GM18511 (cell line): Measurements from ENCODE around the gene LAMB4.
A peak's percentile ranks its signal among the peaks of the same experiment; 100 is the strongest.

Experiments
- ATAC-seq: cut with Tn5 transposase; IDR thresholded peaks from one replicate; pipeline ENCODE4 v1.9.1; 2021; ENCODE audit warnings: mild to moderate bottlenecking, moderate library complexity; ENCODE audit not compliant: unreplicated experiment

Gene LAMB4

GRCh38 chr7:108130261-108130660, at the start of gene LAMB4:
Gene LAMB4 (minus strand): TSS chr7:108130361. CDS start chr7:108123164, 7,197 bp downstream.
- no peak for ATAC-seq

DNA sequence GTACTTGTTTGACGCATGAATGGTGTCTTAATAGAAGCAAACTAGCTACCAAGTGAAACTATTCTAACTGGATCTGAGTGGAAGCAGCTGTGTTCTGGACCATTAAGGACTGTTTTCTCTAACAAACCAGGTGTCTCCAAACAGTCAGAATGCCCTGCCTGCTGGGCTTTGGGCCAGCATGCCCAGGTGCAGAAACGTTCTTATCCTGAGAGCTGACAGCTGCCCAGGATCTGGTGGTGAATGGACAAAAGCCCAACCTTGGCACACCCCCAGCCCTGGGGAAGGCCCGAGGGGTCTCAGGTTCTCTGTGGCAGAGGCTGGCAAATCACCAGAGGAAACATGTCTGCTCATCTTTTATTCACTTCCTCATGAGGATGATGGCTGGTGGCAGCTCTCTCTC, 48.2 kb upstream of the LAMB4 start:
- peak; percentile 46 for ATAC-seq

DNA sequence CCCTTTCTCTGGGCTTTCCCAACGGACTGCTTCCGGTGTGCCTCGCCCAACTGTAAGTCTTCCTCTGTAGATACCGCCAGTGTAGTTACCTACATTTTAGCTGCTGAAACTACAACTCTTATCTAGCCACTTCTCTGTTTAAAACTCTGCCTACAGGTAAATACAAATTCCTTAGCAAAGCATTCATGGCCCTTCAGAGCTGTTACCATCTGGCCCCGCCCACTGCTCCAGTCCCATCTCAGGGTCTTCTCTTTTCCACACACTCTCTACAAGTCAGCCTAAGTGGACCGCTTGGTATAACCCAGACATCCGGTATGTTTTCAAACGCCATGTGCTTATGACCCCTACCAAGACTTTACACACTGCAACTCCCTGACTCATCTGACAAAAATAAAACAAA, 41.0 kb upstream of the LAMB4 start:
- no peak for ATAC-seq

DNA sequence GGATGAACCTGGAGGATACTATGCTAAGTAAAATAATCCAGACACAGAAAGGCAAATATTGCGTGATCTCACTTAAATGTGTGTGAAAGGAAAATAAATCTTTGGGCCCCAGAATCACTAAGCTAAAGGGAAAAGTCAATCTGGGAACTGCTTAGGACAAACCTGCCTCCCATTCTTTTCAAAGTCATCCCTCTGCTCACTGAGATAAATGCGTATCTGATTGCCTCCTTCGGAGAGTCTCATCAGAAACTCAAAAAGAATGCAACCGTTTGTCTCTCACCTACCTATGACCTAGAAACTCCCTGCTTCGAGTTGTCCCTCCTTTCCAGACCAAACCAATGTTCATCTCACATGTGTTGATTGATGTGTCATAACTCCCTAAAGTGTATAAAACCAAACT, 40.1 kb upstream of the LAMB4 start:
- no peak for ATAC-seq

DNA sequence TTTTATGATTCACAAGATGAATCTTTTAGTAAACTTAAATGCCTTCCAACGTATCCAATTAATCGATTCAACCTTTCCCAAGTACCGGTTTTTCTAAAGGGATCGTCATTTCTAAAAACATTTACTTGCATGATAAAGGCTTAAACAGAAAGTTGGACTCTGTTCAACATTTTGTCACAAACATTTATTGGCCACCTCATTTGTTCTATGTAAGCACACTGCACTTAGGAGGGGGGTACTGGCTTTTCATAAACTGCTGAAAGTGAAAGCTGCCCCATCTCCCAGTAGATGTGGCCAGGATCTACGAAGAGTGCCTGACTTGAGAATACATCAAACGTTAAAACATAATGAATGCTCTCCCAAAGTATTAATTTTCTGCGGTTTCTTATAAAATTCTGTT, 37.3 kb upstream of the LAMB4 start:
- ATAC-seq: no peak

- ATAC-seq: no peak
Measured at GRCh38 chr7:108166687-108167086, 36.5 kb upstream of the LAMB4 start.

GRCh38 chr7:108165723-108166122, 35.6 kb upstream of the LAMB4 start:
- ATAC-seq: no peak

DNA sequence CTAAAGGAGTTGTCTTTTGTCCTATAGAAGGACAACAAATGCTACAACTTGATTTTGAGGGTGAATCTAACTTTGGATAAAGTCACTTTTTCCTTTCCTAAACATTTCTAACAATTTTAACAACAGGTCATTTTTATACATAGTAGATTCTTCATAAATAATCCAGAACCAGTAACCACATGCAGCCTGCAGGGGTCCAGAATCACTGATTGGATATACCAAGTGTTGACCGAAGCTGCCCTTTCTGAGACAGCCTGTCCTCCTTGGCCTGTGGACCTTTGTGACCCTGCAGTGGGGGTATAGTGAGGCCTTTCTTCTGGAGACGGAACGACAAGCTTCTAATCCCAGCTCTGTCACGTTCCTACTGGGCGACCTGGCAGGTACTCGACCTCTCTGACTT, 34.8 kb upstream of the LAMB4 start:
- ATAC-seq: no peak

GRCh38 chr7:108164342-108164741, 34.2 kb upstream of the LAMB4 start:
- no peak for ATAC-seq

GRCh38 chr7:108158776-108159175, 28.6 kb upstream of the LAMB4 start:
- no peak for ATAC-seq

DNA sequence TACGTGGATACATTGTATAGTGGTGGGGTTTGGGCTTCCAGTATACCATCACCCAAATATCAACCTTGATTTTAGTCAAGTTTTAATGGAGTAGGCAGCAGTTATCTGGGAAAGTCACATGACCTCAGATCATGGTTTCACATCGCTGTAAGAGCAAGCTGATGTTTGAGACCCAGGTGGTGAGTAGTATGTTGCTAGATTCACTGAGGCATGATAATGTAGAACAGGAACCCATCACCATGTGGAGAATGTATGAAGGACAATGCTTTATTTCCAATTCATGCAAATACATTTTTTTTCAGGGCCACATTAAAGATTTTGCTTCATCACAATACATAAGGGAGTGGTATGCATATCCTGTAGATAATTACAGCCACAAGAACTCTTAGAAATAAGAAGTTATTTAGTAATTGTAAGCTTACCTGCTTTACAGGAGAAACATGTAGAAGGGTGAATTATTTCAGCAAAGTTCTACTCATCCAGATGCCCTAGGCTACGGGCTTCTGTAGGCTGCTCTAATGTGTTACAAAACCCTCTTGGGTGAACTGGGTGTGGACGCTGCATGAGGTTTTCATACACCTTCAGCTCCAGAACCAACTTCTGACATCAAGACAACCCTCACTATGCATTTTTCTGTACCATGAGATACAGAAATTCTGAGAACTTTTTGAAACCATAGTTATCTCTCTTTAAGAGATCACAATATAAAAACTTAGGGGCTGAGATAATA, 27.6 kb upstream of the LAMB4 start:
- no peak for ATAC-seq

GRCh38 chr7:108156897-108157605, 26.9 kb upstream of the LAMB4 start:
- no peak for ATAC-seq

GRCh38 chr7:108152198-108152597, 22.0 kb upstream of the LAMB4 start:
- no peak for ATAC-seq

GRCh38 chr7:108149908-108150307, 19.7 kb upstream of the LAMB4 start:
- no peak for ATAC-seq

DNA sequence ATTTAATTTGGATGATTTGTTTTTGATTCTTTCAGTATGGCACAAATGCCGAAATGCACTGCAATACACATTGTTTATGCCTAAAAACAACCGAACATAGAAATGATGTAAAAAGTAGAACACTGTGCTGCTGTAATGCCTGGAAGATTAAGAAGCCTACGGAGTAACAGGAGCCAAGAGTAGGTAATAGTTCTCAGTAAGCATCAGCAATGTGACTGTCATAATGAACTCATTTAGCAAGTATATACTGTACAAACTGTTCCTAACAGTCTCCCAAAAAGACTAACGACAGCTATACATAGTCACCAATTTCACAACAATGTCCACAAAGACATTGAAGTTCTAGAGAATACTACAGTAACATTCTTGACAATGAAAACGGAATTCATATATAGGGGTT, 19.0 kb upstream of the LAMB4 start:
- ATAC-seq: no peak

DNA sequence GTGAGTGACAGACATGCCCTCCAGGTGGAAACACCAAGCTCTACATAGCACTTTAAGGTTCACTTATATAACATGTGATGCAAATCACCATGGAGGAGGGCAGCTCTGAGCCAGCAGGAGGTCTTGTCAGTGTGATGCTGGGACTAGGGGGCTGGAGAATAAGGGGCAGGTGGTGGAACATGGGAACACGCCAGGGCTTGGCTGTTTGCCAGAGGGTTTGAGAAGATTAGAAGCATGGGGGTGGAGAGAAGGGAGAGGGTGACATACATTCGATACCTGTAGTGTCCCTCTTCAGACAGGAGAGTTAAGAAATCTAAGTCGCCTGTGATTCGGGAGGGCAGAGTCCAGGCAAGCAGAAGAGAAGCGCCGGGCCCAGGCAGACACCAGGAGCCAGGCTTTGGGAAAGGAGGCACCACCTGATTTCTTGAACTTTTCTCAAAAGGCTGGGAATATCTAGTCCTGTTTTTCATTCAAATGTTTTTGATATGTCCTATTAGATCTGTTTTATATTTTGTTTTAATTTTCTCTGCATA, 16.9 kb upstream of the LAMB4 start:
- no peak for ATAC-seq

GRCh38 chr7:108146070-108146842, 16.1 kb upstream of the LAMB4 start:
- no peak for ATAC-seq

DNA sequence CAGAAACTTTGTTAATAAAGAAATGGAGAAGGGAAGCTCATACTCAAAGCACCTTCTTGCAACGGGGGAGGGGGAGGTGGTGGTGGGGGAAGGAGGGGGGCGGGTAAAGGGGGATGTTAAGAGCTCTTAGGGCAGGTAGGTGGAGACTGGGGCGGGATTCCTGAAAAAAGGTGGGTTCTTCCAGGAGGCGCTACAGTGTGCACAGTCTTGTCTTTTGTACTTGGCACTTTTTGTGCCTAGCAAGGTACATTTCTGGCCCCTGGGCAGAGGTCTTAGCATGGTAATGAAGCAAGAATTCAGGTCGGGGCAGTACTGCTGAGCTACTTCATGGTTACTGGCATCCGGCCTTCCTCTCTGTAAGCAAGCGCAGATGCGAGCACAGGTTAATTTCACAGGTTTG, 15.2 kb upstream of the LAMB4 start:
- no peak for ATAC-seq

DNA sequence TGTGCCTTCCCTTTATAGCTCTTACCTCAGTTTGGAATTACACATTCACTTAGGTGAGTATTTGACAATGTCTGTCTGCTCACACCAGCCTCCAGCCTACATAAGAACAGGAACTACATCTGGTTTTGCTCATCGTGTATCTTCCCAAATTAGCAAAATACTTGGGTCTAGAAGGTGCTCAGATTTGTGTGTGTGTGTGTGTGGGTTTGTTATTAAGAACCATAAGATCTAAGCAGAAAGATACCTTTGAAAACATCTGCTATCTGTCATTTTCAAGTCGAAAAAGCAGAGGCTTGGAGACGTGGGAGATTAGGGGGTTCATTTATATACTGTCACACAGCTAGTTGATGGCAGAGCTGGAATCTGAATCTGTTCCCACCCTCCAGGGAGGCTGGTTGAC, 14.8 kb upstream of the LAMB4 start:
- no peak for ATAC-seq

DNA sequence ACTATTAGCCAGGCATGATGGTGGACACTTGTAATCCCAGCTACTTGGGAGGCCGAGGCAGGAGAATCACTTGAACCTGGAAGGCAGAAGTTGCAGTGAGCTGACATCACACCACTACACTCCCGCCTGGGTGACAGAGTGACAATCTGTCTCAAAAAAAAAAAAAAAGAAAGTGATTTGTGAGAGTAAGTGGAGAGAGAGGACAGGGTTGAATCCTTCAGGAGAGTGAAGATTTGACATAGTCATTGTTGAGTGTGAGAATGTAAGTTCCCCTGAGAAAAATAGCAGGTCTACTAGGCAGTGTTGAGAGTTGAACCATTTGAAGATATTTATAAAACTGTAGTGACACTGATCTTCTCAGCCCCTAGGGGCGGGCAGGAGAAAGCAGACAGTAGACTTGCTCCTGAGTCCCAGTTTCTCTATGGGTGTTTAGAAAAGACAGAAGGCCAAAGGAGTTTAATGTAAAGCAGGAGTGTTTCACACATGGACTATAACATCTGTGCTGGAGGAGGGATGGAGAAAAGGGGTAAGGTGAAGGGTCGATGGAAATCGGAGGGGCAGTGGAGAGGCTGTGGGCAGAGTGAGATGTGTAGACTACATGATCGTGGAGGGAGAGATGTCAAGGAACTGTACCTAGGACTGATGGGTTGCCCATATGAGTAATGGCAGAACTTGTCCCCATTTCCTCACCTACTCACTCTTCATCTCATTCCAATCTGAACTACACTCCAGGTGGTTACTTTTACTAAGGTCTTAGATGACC, 13.7 kb upstream of the LAMB4 start:
- ATAC-seq: no peak
